GM23338 (cell line): ENCODE data around the gene IGSF21. TPM values are rescaled to one million over a fixed set of nuclear protein-coding genes. Genes with fewer than 3 reads are reported as not detected.

Experiments used
- ATAC-seq: fragments of 200-7000 bp; cut with Tn5 transposase; 3 replicates; pipeline ENCODE4 v1.9.1; 2020
- DNase-seq: peaks from one replicate; pipeline ENCODE4 v3.0.0-alpha.2; 2015; ENCODE audit warnings: low spot score
- H2AFZ ChIP-seq: fragments of 200-600 bp; sonication (generic); 2 replicates; pipeline ENCODE4 v1.8.0; 2016; ENCODE audit warnings: antibody characterized with exemption, mild to moderate bottlenecking, moderate library complexity
- H3F3A ChIP-seq: fragments of 200-600 bp; sonication (generic); replicated peaks from 2 replicates; pipeline ENCODE4 v1.8.0; 2017; ENCODE audit warnings: antibody characterized with exemption, mixed run types, low read depth
- H3K27ac ChIP-seq: fragments of 200-600 bp; sonication (generic); 2 replicates; pipeline ENCODE4 v1.6.1; 2016; ENCODE audit warnings: low read depth
- H3K27me3 ChIP-seq: fragments of 200-600 bp; sonication (generic); 2 replicates; pipeline ENCODE4 v1.8.0; 2016; ENCODE audit warnings: mild to moderate bottlenecking, mixed run types, moderate library complexity; ENCODE audit not compliant: insufficient read depth
- H3K36me3 ChIP-seq: fragments of 200-600 bp; sonication (generic); 2 replicates; pipeline ENCODE4 v1.8.0; 2016; ENCODE audit warnings: mild to moderate bottlenecking; ENCODE audit not compliant: insufficient read depth
- H3K4me1 ChIP-seq: fragments of 200-600 bp; sonication (generic); 2 replicates; pipeline ENCODE4 v1.8.0; 2016; ENCODE audit warnings: mild to moderate bottlenecking, moderate library complexity; ENCODE audit not compliant: insufficient read depth
- H3K4me2 ChIP-seq: fragments of 200-600 bp; sonication (generic); 2 replicates; pipeline ENCODE4 v1.7.1; 2017; ENCODE audit warnings: mixed run types
- H3K4me3 ChIP-seq: fragments of 200-600 bp; sonication (generic); 2 replicates; pipeline ENCODE4 v1.6.1; 2016; ENCODE audit warnings: mixed run types
- H3K79me2 ChIP-seq: fragments of 200-600 bp; sonication (generic); replicated peaks from 2 replicates; pipeline ENCODE4 v1.8.0; 2017; ENCODE audit warnings: mild to moderate bottlenecking; ENCODE audit not compliant: insufficient read depth
- H3K9me2 ChIP-seq: fragments of 200-600 bp; sonication (generic); 2 replicates; pipeline ENCODE4 v1.8.0; 2017; ENCODE audit not compliant: insufficient read depth
- H4K20me1 ChIP-seq: fragments of 200-600 bp; sonication (generic); replicated peaks from 2 replicates; pipeline ENCODE4 v1.8.0; 2017; ENCODE audit warnings: mild to moderate bottlenecking; ENCODE audit not compliant: insufficient read depth
- H3K27ac Mint-ChIP-seq: 2 replicates; pipeline ENCODE4 v1.8.0; 2020; ENCODE audit warnings: inconsistent platforms, mild to moderate bottlenecking, moderate library complexity, mixed read lengths
- H3K27me3 Mint-ChIP-seq: 3 replicates; pipeline ENCODE4 v1.8.0; 2022; ENCODE audit warnings: low read depth, mild to moderate bottlenecking, moderate library complexity, mixed read lengths, inconsistent platforms; ENCODE audit not compliant: insufficient read depth, poor library complexity
- H3K36me3 Mint-ChIP-seq: 3 replicates; pipeline ENCODE4 v1.8.0; 2021; ENCODE audit warnings: low read depth, mild to moderate bottlenecking, inconsistent platforms, moderate library complexity, mixed read lengths
- H3K4me1 Mint-ChIP-seq: 3 replicates; pipeline ENCODE4 v1.8.0; 2020; ENCODE audit warnings: mild to moderate bottlenecking, inconsistent platforms, mixed read lengths
- H3K4me3 Mint-ChIP-seq: 3 replicates; pipeline ENCODE4 v1.8.0; 2021; ENCODE audit warnings: moderate library complexity, mild to moderate bottlenecking, inconsistent platforms, mixed read lengths
- H3K9me3 Mint-ChIP-seq: 3 replicates; pipeline ENCODE4 v1.8.0; 2020; ENCODE audit warnings: moderate library complexity, mild to moderate bottlenecking, inconsistent platforms, mixed read lengths
- CREB1 ChIP-seq: fragments of 250-450 bp; sonication (Bioruptor Pico); IDR thresholded peaks from 2 replicates; pipeline ENCODE4 v1.5.0; 2020; ENCODE audit warnings: low read depth, mild to moderate bottlenecking, moderate library complexity
- EZH2 ChIP-seq: fragments of 200-600 bp; sonication (generic); IDR thresholded peaks from one replicate; pipeline ENCODE4 v1.8.0; 2017; ENCODE audit warnings: antibody characterized with exemption, mild to moderate bottlenecking, low read depth; ENCODE audit not compliant: unreplicated experiment
- EZH2phosphoT487 ChIP-seq: fragments of 200-600 bp; sonication (generic); IDR thresholded peaks from one replicate; pipeline ENCODE4 v1.8.1; 2018; ENCODE audit warnings: antibody characterized with exemption; ENCODE audit not compliant: unreplicated experiment
- JUNB ChIP-seq: IDR thresholded peaks from one replicate; pipeline ENCODE4 v1.6.1; 2016; ENCODE audit warnings: antibody characterized with exemption; ENCODE audit not compliant: unreplicated experiment
- NANOG ChIP-seq: IDR thresholded peaks from 2 replicates; pipeline ENCODE4 v1.6.1; 2016; ENCODE audit warnings: antibody characterized with exemption, borderline replicate concordance
- STAT1 ChIP-seq: IDR thresholded peaks from one replicate; pipeline ENCODE4 v1.6.1; 2016; ENCODE audit warnings: antibody characterized with exemption; ENCODE audit not compliant: unreplicated experiment
- ZNF114 ChIP-seq: fragments of 250-450 bp; sonication (Bioruptor Pico); IDR thresholded peaks from 2 replicates; pipeline ENCODE4 v1.5.0; 2020; ENCODE audit warnings: mild to moderate bottlenecking, moderate library complexity
- ZNF331 ChIP-seq: fragments of 250-450 bp; sonication (Bioruptor Pico); IDR thresholded peaks from 2 replicates; pipeline ENCODE4 v1.5.0; 2020; ENCODE audit warnings: low read depth, mild to moderate bottlenecking, moderate library complexity
- polyA plus RNA-seq: library from polyadenylated mRNA; unstranded; fragments of >200 nt; fragmentation: Nextera tagmentation; extraction: Ambion mirVana; gene quantifications from 2 replicates; pipeline ENCODE4 v1.2.1, GENCODE V29; 2016
- total RNA-seq: library from RNA; depleted of rRNA; stranded (reverse); fragments of >200 nt; shearing (Covaris generic); gene quantifications from 2 replicates; pipeline ENCODE4 v1.2.3, GENCODE V29; 2014
- TF ChIP-seq, protein P1 (sequence below): fragments of 250-450 bp; sonication (Bioruptor Pico); IDR thresholded peaks from 2 replicates; pipeline ENCODE4 v1.5.0; 2020; ENCODE audit warnings: mild to moderate bottlenecking, moderate library complexity
- TF ChIP-seq, protein P2 (sequence below): IDR thresholded peaks from 2 replicates; pipeline ENCODE4 v1.6.1; 2016; ENCODE audit warnings: antibody characterized with exemption

The IGSF21 gene
- total and polyA plus RNA-seq, 2 experiments from 2014 or later, result 15.6 to 15.7 TPM

DNA sequence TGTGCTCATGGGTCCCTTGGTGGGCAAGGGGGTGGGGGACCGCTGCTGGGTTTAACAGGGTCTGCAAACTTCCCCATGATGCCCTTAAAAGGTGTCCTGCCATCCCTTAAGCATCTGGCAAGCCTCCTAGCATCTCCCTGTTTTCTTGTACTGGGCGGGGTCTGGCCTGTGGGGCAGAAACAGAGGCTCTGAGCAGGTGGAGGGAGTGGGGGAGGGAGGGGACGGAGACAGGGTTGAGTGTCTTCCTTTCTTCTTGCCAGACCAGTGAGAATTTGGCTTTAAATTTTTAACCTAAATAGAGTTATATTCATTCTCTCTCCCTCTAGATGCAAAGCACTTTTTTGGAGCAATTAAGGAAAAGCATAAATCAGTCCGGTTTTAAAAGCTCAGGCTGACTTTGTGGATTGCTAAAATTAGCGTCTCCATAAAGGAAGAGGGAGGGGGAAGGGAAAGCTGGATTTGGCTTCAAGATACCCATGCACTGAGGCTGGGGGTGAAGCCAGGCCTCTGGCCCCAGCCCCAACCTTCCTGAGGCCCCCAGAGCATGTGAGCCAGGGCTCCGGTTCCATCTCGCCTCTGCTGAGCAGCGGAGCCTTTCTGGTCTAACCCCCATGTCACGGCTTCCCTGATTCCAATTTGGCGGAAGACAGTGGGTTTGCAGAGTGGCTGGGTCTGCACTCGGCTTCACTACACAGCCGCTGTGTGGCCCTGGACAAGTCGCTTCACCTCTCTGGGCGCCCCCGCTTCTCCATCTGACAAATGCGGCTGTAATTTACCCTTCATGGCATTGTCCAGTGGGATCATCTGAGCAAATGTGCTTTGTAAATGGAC lies 25.3 kb downstream of the IGSF21 start (continued):
- TF ChIP-seq, protein P1, sequence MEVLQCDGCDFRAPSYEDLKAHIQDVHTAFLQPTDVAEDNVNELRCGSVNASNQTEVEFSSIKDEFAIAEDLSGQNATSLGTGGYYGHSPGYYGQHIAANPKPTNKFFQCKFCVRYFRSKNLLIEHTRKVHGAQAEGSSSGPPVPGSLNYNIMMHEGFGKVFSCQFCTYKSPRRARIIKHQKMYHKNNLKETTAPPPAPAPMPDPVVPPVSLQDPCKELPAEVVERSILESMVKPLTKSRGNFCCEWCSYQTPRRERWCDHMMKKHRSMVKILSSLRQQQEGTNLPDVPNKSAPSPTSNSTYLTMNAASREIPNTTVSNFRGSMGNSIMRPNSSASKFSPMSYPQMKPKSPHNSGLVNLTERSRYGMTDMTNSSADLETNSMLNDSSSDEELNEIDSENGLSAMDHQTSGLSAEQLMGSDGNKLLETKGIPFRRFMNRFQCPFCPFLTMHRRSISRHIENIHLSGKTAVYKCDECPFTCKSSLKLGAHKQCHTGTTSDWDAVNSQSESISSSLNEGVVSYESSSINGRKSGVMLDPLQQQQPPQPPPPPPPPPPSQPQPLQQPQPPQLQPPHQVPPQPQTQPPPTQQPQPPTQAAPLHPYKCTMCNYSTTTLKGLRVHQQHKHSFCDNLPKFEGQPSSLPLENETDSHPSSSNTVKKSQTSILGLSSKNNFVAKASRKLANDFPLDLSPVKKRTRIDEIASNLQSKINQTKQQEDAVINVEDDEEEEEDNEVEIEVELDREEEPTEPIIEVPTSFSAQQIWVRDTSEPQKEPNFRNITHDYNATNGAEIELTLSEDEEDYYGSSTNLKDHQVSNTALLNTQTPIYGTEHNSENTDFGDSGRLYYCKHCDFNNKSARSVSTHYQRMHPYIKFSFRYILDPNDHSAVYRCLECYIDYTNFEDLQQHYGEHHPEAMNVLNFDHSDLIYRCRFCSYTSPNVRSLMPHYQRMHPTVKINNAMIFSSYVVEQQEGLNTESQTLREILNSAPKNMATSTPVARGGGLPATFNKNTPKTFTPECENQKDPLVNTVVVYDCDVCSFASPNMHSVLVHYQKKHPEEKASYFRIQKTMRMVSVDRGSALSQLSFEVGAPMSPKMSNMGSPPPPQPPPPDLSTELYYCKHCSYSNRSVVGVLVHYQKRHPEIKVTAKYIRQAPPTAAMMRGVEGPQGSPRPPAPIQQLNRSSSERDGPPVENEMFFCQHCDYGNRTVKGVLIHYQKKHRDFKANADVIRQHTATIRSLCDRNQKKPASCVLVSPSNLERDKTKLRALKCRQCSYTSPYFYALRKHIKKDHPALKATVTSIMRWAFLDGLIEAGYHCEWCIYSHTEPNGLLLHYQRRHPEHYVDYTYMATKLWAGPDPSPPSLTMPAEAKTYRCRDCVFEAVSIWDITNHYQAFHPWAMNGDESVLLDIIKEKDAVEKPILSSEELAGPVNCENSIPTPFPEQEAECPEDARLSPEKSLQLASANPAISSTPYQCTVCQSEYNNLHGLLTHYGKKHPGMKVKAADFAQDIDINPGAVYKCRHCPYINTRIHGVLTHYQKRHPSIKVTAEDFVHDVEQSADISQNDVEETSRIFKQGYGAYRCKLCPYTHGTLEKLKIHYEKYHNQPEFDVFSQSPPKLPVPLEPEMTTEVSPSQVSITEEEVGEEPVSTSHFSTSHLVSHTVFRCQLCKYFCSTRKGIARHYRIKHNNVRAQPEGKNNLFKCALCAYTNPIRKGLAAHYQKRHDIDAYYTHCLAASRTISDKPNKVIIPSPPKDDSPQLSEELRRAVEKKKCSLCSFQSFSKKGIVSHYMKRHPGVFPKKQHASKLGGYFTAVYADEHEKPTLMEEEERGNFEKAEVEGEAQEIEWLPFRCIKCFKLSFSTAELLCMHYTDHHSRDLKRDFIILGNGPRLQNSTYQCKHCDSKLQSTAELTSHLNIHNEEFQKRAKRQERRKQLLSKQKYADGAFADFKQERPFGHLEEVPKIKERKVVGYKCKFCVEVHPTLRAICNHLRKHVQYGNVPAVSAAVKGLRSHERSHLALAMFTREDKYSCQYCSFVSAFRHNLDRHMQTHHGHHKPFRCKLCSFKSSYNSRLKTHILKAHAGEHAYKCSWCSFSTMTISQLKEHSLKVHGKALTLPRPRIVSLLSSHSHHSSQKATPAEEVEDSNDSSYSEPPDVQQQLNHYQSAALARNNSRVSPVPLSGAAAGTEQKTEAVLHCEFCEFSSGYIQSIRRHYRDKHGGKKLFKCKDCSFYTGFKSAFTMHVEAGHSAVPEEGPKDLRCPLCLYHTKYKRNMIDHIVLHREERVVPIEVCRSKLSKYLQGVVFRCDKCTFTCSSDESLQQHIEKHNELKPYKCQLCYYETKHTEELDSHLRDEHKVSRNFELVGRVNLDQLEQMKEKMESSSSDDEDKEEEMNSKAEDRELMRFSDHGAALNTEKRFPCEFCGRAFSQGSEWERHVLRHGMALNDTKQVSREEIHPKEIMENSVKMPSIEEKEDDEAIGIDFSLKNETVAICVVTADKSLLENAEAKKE (CRISPR knock-in tag), result no peak
- no peak for TF ChIP-seq JUNB
- no peak for TF ChIP-seq EZH2phosphoT487
- no peak for TF ChIP-seq CREB1
- TF ChIP-seq EZH2, result no peak

DNA sequence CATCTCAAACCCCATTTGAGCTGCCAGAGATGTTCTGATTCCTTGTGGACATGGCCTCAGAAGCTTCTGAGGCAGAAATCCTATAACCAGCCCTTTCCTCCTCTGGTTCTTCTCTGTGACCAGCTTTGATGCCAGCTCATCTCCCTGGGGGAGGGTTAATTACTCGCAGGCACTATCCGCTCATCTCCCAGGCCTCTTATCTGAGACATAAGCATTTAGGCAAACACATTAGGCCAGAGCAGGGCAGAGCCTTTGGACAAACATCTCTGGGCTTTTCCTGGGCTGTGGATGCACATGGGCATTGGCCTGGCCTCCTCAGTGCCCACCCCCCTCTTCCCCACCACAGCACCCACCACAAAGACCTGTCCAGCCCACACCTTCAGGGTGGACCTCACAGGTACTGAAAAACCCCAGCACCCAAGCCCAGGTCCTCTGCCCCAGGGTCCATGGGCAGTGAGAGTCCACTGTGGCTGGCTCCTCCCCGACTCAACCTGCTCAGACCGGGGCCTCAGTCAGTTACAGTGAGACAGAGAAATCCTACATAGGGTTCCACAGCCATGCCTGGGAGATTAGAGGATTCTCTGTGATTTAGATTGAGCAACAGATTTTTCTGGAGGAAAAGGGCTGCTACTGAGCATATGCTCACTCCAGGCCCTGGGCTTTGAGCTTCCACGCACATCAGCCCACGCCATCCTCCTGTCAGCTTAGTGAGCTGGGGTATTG lies 26.9 kb downstream of the IGSF21 start:
- Histone ChIP-seq H3K27me3 (no peaks in the 10 kb centered on the region), H3K4me2 (no peak overlapping the region), H3K27ac (no peak overlapping the region), H3K4me3 (no peak overlapping the region), H3K4me1 (peaks cover 17% of the 10 kb centered on the region), H3K9me2 (no peaks in the 10 kb centered on the region), H4K20me1 (no peaks in the 10 kb centered on the region; the same call in 1 of the 2 replicates), H2AFZ (no peak overlapping the region), H3F3A (no peaks in the 10 kb centered on the region), H3K79me2 (peaks cover 16% of the 10 kb centered on the region; the same call in 1 of the 2 replicates), H3K36me3 (no peaks in the 10 kb centered on the region)
- Mint-ChIP-seq H3K27me3 (peaks cover 8% of the 10 kb centered on the region), H3K36me3 (no peaks in the 10 kb centered on the region), H3K27ac (no peak overlapping the region), H3K4me1 (peaks cover 17% of the 10 kb centered on the region), H3K4me3 (no peak overlapping the region), H3K9me3 (peaks cover 2% of the 10 kb centered on the region; the same call in 1 of the 3 replicates)
- no peak for DNase-seq
- ATAC-seq, result no peak
- TF ChIP-seq EZH2 (no peak), ZNF331 (CRISPR knock-in tag) (no peak), ZNF114 (CRISPR knock-in tag) (no peak), STAT1 (no peak), NANOG (no peak)
- TF ChIP-seq, protein P2, sequence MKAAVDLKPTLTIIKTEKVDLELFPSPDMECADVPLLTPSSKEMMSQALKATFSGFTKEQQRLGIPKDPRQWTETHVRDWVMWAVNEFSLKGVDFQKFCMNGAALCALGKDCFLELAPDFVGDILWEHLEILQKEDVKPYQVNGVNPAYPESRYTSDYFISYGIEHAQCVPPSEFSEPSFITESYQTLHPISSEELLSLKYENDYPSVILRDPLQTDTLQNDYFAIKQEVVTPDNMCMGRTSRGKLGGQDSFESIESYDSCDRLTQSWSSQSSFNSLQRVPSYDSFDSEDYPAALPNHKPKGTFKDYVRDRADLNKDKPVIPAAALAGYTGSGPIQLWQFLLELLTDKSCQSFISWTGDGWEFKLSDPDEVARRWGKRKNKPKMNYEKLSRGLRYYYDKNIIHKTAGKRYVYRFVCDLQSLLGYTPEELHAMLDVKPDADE, result no peak
